RWPE1 (cell line): Measurements from ENCODE around the gene ASB6.
A peak's percentile ranks its signal among the peaks of the same experiment; 100 is the strongest.
"Not testable (repeated sequence)": the region's sequence is repeated elsewhere in the genome, so short reads cannot be mapped to it uniquely, and the experiment has no call there.

Experiments
- CTCF ChIA-PET: fragments of 350-600 bp; sonication (Branson Sonifier 250); formaldehyde crosslinking; extraction: SDS; loops from one replicate; lab custom pipeline; 2021; lab: Yijun Ruan, JAX
- POLR2A ChIA-PET: fragments of 400-600 bp; formaldehyde crosslinking; extraction: SDS; loops from one replicate; lab custom pipeline; 2020; ENCODE audit warnings: antibody characterized with exemption; ENCODE audit not compliant: low non-redundant PET; lab: Yijun Ruan, JAX
- DNase-seq: peaks from one replicate; pipeline ENCODE4 v3.0.0; 2012; ENCODE audit warnings: low spot score
- H3K27ac ChIP-seq: fragments of 450-650 bp; 2 replicates; pipeline ENCODE4 v1.5.1; 2017
- TF ChIP-seq, protein P1 (sequence below): fragments of 450-650 bp; conservative IDR thresholded peaks from 2 replicates; pipeline ENCODE4 v1.5.1; 2017; ENCODE audit warnings: low read depth, mild to moderate bottlenecking

Gene ASB6

DNA sequence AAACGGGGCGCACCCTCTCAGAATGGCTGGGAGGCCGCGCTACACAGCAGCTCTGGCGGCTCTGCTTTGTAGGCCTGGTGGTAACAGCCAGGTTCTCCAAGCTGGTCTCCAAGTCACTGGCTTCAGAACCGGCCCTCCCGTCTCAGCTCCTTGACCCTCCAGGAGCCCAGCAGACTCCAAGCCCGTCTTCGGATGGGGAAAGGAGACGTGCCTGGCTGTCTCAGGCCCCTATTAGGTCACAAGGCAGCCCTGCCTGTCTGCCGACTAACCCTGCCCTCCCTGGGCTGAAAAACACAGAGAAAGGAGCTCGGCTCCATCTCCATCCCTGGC lies 2.2 kb downstream of the ASB6 start:
- peak overlapping the region; percentile 82 for H3K27ac ChIP-seq
- TF ChIP-seq, protein P1, sequence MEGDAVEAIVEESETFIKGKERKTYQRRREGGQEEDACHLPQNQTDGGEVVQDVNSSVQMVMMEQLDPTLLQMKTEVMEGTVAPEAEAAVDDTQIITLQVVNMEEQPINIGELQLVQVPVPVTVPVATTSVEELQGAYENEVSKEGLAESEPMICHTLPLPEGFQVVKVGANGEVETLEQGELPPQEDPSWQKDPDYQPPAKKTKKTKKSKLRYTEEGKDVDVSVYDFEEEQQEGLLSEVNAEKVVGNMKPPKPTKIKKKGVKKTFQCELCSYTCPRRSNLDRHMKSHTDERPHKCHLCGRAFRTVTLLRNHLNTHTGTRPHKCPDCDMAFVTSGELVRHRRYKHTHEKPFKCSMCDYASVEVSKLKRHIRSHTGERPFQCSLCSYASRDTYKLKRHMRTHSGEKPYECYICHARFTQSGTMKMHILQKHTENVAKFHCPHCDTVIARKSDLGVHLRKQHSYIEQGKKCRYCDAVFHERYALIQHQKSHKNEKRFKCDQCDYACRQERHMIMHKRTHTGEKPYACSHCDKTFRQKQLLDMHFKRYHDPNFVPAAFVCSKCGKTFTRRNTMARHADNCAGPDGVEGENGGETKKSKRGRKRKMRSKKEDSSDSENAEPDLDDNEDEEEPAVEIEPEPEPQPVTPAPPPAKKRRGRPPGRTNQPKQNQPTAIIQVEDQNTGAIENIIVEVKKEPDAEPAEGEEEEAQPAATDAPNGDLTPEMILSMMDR: no peak
- POLR2A ChIA-PET: no interaction called here
- DNase-seq: no peak
- CTCF ChIA-PET: interaction anchor here (0.6 to 5.2 kb wide), 9 partner anchors 9 to 450 kb away, joined by 3 to 33 read pairs (median 4); partner anchors contain the start of gene NTMT1

DNA sequence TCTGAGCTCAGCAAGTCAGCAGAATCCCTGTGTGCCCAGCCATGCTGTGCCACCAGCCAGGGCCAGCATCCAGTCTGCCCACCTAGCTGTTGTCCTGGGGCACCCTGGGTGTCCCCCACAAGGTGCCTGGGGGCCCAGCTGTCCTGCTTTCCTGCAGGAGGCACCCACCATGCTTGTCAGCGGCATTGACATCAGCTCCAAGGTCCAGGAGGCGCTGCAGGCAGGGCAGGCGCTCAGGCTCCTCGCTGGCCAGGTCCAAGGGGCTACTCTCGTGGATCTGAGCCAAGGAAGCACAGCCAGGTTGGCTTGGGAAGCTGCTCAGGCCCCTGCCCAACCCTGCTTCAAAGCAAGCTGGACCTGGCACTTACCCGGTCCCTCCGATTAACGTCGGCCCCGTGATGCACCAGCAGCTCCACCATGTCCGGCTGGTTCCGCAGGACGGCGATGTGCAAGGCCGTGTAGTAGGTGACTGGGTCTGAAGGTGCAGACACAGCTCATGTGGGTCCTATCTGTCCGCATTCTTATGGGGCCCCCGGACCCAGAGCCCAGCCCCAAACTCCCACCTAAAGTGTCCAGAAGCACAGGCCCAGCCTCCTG lies 2.8 kb downstream of the ASB6 start:
- H3K27ac ChIP-seq: peak overlapping the region; percentile 82
- ChIA-PET POLR2A (interaction anchor here (0.6 kb wide), 1 partner anchor 297 kb away, joined by 3 read pairs; no protein-coding TSS in a partner anchor), CTCF (interaction anchor here (0.5 to 5.2 kb wide), 9 partner anchors 8 to 595 kb away, joined by 3 to 33 read pairs (median 4); partner anchors contain the start of gene NTMT1)
- TF ChIP-seq, protein P1: no peak
- DNase-seq: no peak

DNA sequence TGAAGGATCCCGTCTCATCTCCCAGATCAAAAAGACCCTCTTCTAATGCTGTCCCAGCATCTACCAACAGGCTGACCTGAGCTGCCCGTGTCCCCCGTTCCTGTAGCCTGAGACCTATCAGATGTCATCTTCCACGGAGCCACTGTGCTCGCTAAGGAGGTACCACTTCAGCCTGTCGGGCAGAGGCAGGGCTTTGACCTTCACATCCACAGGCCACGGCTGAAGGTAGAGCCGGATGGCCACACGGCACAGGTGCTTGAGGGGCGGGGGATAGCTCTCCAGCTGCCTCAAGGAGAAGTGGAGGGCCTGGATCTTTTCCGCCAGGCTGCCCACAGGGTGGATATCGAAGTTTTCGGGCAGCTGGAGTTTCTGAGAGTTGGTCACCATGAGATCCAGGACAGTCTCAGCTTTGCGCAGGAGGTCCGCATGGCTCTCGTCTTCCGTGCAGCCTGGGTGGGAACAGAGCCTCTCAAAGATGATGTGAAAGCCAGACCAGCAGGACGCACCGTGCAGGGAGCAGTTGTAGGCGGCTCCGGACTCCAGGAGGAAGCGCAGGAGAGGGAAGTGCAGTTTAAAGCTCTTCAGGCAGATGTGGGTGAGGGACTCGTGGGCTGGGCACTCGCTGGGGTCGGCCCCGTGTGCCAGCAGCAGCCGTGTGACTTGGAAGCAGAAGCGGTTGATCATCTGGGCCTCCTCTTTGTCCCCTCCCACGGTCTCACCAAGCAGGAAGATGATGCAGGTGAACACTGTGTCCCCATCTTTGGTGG lies 4.1 kb downstream of the ASB6 start:
- ChIA-PET CTCF (interaction anchor here (0.7 to 5.2 kb wide), 4 partner anchors 13 to 477 kb away, joined by 3 to 33 read pairs (median 4); partner anchors contain the start of gene NTMT1), POLR2A (no interaction called here)
- H3K27ac ChIP-seq: peak overlapping the region; percentile 82
- no peak for DNase-seq
- TF ChIP-seq, protein P1: no peak

DNA sequence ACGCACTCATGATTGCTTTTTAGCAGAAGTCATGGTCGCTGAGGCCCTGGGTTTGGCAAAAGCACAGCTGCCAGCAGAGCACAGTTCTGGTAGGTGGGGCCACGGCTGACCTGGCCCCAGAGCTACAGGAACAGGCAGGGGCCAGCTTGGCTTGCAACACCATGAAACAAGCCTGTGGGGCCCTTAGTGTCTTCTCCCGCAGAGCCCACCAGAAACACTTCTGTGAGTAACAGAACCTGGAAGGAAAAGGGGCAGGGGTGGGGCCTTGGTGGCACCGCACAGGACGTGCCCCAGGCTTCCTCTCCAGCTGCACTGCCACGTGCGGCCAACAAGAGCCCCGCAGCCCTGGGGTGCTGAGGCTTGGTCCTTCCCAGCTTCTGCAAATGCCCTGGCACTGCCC lies 4.8 kb downstream of the ASB6 start:
- ChIA-PET POLR2A (interaction anchor here (0.6 kb wide), 1 partner anchor 446 kb away, joined by 3 read pairs; no protein-coding TSS in a partner anchor), CTCF (interaction anchor here (0.5 to 5.2 kb wide), 3 partner anchors 9 to 476 kb away, joined by 3 to 33 read pairs (median 5); partner anchors contain the start of gene NTMT1)
- no peak for DNase-seq
- TF ChIP-seq, protein P1: no peak
- peak overlapping the region; percentile 82 for H3K27ac ChIP-seq

DNA sequence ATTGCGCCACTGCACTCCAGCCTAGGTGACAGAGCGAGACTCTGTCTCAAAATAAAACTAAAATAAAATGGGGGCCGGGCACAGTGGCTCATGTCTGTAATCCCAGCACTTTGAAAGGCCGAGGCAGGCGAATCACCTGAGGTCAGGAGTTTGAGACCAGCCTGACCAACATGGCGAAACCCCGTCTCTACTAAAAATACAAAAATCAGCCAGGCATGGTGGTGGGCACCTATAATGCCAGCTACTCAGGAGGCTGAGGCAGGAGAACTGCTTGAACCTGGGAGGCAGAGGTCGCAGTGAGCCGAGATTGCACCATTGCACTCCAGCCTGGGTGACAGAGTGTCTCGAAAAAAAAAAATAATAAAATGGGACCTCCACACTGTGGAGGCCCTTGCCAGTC lies 5.6 kb downstream of the ASB6 start:
- POLR2A ChIA-PET, CTCF ChIA-PET, DNase-seq: not testable (repeated sequence)
- H3K27ac ChIP-seq: peak overlapping the region; percentile 82

DNA sequence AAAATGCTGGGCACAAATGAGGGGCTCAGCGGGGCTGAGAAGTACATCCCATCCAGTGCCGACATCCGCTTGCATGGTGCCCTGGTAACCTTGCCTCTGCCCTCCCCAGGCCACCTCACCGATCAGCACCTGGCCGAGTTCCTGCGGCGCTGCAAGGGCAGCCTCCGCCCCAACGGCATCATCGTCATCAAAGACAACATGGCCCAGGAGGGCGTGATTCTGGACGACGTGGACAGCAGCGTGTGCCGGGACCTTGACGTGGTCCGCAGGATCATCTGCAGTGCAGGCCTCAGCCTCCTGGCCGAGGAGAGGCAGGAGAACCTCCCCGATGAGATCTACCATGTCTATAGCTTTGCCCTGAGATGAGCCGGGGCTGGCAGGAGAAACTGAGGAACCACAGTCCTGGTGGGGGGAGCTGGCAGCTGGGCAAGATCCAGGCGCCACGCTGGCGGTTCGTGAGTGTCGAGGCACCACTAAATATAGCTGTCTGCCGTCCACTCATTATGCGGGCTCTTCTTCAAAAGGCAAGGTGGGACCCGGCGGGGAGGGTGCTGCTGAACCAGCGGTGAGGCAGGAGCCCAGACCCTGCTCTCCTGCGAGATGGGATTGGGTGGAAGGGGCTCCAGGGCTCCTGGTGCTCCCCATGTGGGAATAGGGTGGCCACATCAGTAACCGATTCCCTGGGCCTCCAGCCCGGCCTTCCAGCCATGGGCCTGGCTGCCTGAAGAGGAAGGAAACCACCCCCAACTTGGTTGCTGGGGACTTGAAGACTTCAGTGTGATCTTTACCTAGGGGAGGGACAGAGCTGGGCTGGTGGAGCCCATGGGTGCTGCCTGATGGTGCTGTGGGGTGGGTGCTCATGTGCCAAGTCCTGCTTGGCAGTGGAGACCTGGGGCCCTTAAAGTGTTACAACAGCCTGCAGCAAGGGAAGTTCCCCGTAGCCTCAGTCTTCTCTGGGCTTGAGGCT lies 6.6 kb downstream of the ASB6 start:
- POLR2A ChIA-PET: no interaction called here

More for the DNA sequence above, 6.6 kb downstream of the ASB6 start:
- CTCF ChIA-PET: interaction anchor here (0.7 to 0.8 kb wide), 2 partner anchors 8 to 279 kb away, joined by 3 read pairs; no protein-coding TSS in a partner anchor
- DNase-seq: no peak
- TF ChIP-seq, protein P1: no peak
- H3K27ac ChIP-seq: peak overlapping the region; percentile 82
